NT2/D1 (cell line): ENCODE results near the gene HRH1.

Source experiments
- SUZ12 ChIP-seq: IDR thresholded peaks from 2 replicates; pipeline ENCODE4 v1.6.1; 2011; ENCODE audit not compliant: insufficient read length, insufficient read depth; ENCODE audit errors: extremely low read depth
- YY1 ChIP-seq: IDR thresholded peaks from 2 replicates; pipeline ENCODE4 v1.6.1; 2011; ENCODE audit not compliant: insufficient read length, insufficient read depth
- ZNF274 ChIP-seq: IDR thresholded peaks from 2 replicates; pipeline ENCODE4 v1.6.1; 2011; ENCODE audit warnings: mild to moderate bottlenecking, low read depth, low read length

GRCh38 chr3:11144996-11145395 is 9.3 kb upstream of the HRH1 start:
- no peak for TF ChIP-seq YY1
- no peak for TF ChIP-seq SUZ12
- no peak for TF ChIP-seq ZNF274
